Measurements from ENCODE around the gene CGB5. TPM values are rescaled to one million over a fixed set of nuclear protein-coding genes. Genes with fewer than 3 reads are reported as not detected.
"Not testable (repeated sequence)": the region's sequence is repeated elsewhere in the genome, so short reads cannot be mapped to it uniquely, and the experiment has no call there.

The CGB5 gene
- not detected for polyA plus RNA-seq
- long read RNA-seq, donor 1, result 0 reads
- long read RNA-seq, donor 2, result 0 reads
- long read RNA-seq, donor 3, result 0 reads
- long read RNA-seq, donor 4, result 0 reads
- long read RNA-seq, donor 5, partial matches to known transcripts, result 0 of 1 reads
- long read RNA-seq, donor 5, other reads (novel, unspliced or antisense), result 0 of 1 reads
- long read RNA-seq, donor 6, transcript CGB5-201 (3 exons, 841 nt), result major isoform, 6 of 32 reads
- long read RNA-seq, donor 6, partial matches to known transcripts, result 26 of 32 reads
- long read RNA-seq, donor 6, other reads (novel, unspliced or antisense), result 0 of 32 reads
- long read RNA-seq, donor 7, result 0 reads
- long read RNA-seq, donor 8, result 0 reads
- long read RNA-seq, donor 9, result 0 reads
- long read RNA-seq, donor 10, result 0 reads
- long read RNA-seq, donor 11, result 0 reads

GRCh38 chr19:49043548-49043947 lies at the start of gene CGB5:
Gene CGB5 (plus strand): TSS chr19:49043848. CDS start chr19:49044210, 362 bp downstream.
- no CpG with 5 or more reads among the region's 15 CpGs for WGBS (ENCODE audit: insufficient coverage, low lambda C conversion rate)
- not testable (repeated sequence) for H3K4me1 ChIP-seq (ENCODE audit: control insufficient read depth, insufficient read depth, low read length); H3K36me3 ChIP-seq (ENCODE audit: control insufficient read depth, insufficient read depth, low read length); DNase-seq; H3K9me3 ChIP-seq (ENCODE audit: control insufficient read depth, low read depth, low read length); H3K27ac ChIP-seq (ENCODE audit: low read length); H3K4me3 ChIP-seq (ENCODE audit: low read length); H3K27me3 ChIP-seq (ENCODE audit: control insufficient read depth, insufficient read depth, low read length)

DNA sequence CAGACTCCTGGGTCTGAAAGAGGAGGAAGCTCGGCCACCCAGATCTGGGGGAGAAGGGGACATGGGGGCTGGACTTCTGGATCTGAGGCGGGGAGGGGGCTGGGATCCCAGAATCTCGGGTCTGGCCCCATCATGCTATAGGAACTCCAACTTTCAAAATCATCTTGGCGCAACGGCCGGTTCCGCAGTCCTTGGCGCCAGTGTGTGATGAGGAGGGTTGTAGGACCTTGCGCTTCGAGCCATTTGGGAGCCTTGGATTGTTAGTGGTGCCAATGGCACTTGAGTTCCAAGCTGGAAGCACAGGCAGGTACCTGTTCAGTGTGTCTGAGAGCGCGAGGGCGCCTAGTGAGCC lies 49.6 kb upstream of the CGB5 start:
- Histone ChIP-seq H3K9me3 (ENCODE audit: control insufficient read depth, low read depth, low read length) (no peaks in the 10 kb centered on the region), H3K4me1 (ENCODE audit: control insufficient read depth, insufficient read depth, low read length) (peaks cover 24% of the 10 kb centered on the region), H3K27me3 (ENCODE audit: control insufficient read depth, insufficient read depth, low read length) (no peaks in the 10 kb centered on the region), H3K4me3 (ENCODE audit: low read length) (peak overlapping the region; percentile 84), H3K27ac (ENCODE audit: low read length) (peak overlapping the region; percentile 96), H3K36me3 (ENCODE audit: control insufficient read depth, insufficient read depth, low read length) (peaks cover 15% of the 10 kb centered on the region)
- no peak for DNase-seq
- no CpG with 5 or more reads among the region's 13 CpGs for WGBS (ENCODE audit: insufficient coverage, low lambda C conversion rate)

DNA sequence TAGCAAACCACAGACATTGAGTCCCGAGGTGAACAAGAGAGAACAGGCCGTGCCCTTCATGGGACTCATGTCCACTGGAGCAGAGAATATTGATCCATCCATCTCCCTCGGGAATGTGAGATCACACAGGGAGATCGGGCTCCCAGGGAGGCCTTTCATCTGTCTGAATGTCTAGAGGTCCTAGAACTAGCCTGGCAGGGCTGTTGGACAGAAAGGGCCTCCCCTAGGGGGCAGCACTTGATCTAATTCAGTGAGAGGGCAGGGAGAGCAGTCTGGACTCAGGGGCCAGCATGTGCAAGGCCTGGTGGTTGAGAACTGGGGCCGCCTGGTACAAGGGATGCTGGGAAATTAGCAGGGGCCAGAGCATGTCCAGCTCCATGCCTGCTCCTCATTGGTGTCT lies 45.7 kb upstream of the CGB5 start:
- DNase-seq, result no peak
- Histone ChIP-seq H3K4me3 (ENCODE audit: low read length) (no peak overlapping the region), H3K27me3 (ENCODE audit: control insufficient read depth, insufficient read depth, low read length) (no peaks in the 10 kb centered on the region), H3K27ac (ENCODE audit: low read length) (no peak overlapping the region), H3K36me3 (ENCODE audit: control insufficient read depth, insufficient read depth, low read length) (peaks cover 13% of the 10 kb centered on the region), H3K9me3 (ENCODE audit: control insufficient read depth, low read depth, low read length) (no peaks in the 10 kb centered on the region), H3K4me1 (ENCODE audit: control insufficient read depth, insufficient read depth, low read length) (peaks cover 10% of the 10 kb centered on the region)
- WGBS (ENCODE audit: insufficient coverage, low lambda C conversion rate), result no CpG with 5 or more reads among the region's 5 CpGs

DNA sequence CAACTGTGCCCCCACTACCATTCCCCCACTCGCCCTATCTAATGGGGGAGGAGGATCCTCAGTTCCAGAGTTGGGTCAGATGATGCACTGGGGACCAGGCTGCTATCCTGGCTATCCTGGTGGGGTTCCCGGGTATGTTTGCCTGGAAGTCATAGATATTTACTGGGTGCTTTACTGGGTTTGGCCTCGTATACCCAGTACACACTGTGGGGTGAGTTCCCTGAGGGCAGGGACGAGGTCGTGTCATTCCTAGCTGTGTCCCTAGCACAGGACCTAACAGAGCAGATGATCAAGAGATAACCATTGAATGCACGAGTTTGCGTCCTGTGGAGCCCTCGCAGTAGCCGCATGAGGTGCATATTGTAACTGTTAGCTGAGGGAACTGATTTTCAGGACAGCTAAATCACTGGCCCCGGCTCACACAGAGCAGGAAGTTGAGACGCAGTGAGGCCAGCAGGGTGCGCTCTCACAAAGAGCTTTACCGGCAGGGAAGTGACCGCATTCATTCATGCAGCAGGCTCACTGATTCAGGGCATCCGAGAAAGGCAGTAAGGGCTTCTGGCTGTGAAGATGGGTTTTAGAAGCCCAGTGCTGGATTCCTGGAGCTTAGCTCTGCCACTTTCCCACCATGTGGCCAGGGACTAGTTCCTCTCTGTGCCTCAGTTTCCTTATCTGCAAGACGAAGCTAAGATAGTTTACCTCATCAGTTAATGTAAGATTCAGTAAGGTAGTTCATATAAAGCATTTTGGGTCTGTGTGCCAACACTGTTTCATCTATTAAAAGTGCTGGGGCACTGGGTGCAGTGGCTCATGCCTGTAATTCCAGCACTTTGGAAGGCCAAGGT lies 43.9 kb upstream of the CGB5 start:
- Histone ChIP-seq H3K27ac (ENCODE audit: low read length) (no peak overlapping the region), H3K4me3 (ENCODE audit: low read length) (no peak overlapping the region), H3K9me3 (ENCODE audit: control insufficient read depth, low read depth, low read length) (no peaks in the 10 kb centered on the region), H3K4me1 (ENCODE audit: control insufficient read depth, insufficient read depth, low read length) (peaks cover 3% of the 10 kb centered on the region), H3K27me3 (ENCODE audit: control insufficient read depth, insufficient read depth, low read length) (no peaks in the 10 kb centered on the region), H3K36me3 (ENCODE audit: control insufficient read depth, insufficient read depth, low read length) (peaks cover 28% of the 10 kb centered on the region)
- WGBS (ENCODE audit: insufficient coverage, low lambda C conversion rate), result no CpG with 5 or more reads among the region's 16 CpGs
- no peak for DNase-seq

DNA sequence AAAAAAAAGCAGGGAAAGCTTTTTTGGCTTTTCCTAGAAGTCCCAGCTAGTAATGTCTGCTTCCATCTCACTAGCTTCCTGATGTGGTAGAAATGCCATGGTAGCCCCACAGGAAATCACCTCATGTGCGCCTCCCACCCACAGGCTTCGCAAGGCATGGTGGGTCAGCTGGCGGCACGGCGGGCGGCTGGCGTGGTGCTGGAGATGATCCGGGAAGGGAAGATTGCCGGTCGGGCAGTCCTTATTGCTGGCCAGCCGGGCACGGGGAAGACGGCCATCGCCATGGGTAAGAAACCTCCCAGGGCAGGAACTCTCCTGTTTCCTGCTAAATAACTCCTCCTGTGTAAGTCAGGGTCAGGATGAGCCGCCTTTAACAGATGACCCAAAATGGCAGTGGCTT lies 39.5 kb upstream of the CGB5 start:
- Histone ChIP-seq H3K27ac (ENCODE audit: low read length) (no peak overlapping the region), H3K27me3 (ENCODE audit: control insufficient read depth, insufficient read depth, low read length) (no peaks in the 10 kb centered on the region), H3K36me3 (ENCODE audit: control insufficient read depth, insufficient read depth, low read length) (peaks cover 49% of the 10 kb centered on the region), H3K9me3 (ENCODE audit: control insufficient read depth, low read depth, low read length) (no peaks in the 10 kb centered on the region), H3K4me3 (ENCODE audit: low read length) (no peak overlapping the region), H3K4me1 (ENCODE audit: control insufficient read depth, insufficient read depth, low read length) (no peaks in the 10 kb centered on the region)
- DNase-seq, result no peak
- no CpG with 5 or more reads among the region's 15 CpGs for WGBS (ENCODE audit: insufficient coverage, low lambda C conversion rate)

- H3K27ac ChIP-seq (ENCODE audit: low read length), result no peak overlapping the region
- no peaks in the 10 kb centered on the region for H3K9me3 ChIP-seq (ENCODE audit: control insufficient read depth, low read depth, low read length)
- H3K27me3 ChIP-seq (ENCODE audit: control insufficient read depth, insufficient read depth, low read length), result no peaks in the 10 kb centered on the region
- peaks cover 53% of the 10 kb centered on the region for H3K36me3 ChIP-seq (ENCODE audit: control insufficient read depth, insufficient read depth, low read length)
- no peak overlapping the region for H3K4me3 ChIP-seq (ENCODE audit: low read length)
- WGBS (ENCODE audit: insufficient coverage, low lambda C conversion rate), result no CpG with 5 or more reads among the region's 7 CpGs
- no peak for DNase-seq
- no peaks in the 10 kb centered on the region for H3K4me1 ChIP-seq (ENCODE audit: control insufficient read depth, insufficient read depth, low read length)
Measured at GRCh38 chr19:49004964-49005614, 38.6 kb upstream of the CGB5 start.

DNA sequence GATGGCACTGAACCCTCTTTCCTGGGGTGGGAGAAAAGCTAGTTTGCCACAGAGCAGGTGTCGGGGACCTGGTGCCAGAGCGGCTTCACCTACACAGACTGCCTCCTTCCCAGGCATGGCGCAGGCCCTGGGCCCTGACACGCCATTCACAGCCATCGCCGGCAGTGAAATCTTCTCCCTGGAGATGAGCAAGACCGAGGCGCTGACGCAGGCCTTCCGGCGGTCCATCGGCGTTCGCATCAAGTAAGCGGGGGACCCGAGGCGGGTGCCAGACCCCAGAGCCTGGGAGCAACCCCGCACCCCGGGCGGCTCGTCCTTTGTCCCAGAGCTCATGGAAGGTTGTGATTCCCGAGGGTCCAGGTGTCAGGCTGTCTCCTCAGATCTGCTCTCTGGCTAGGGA lies 36.7 kb upstream of the CGB5 start:
- no peaks in the 10 kb centered on the region for H3K4me1 ChIP-seq (ENCODE audit: control insufficient read depth, insufficient read depth, low read length)
- no CpG with 5 or more reads among the region's 22 CpGs for WGBS (ENCODE audit: insufficient coverage, low lambda C conversion rate)
- H3K36me3 ChIP-seq (ENCODE audit: control insufficient read depth, insufficient read depth, low read length), result peaks cover 70% of the 10 kb centered on the region

DNA sequence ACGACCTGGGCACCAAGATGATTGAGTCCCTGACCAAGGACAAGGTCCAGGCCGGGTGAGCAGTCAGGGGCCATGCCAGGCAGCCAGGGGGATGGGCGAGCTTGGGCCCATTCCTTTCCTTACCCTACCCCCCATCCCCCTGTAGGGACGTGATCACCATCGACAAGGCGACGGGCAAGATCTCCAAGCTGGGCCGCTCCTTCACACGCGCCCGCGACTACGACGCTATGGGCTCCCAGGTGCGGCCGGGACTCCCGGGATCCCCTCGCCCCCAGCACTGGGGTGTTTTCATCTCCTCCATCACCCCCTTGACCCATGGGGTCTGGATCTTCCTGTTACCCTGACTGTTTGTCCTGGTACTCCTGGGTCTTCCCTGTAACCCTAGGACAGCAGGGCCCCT lies 33.8 kb upstream of the CGB5 start:
- H3K4me3 ChIP-seq (ENCODE audit: low read length), result no peak overlapping the region
- H3K27me3 ChIP-seq (ENCODE audit: control insufficient read depth, insufficient read depth, low read length), result no peaks in the 10 kb centered on the region
- H3K9me3 ChIP-seq (ENCODE audit: control insufficient read depth, low read depth, low read length), result no peaks in the 10 kb centered on the region
- WGBS (ENCODE audit: insufficient coverage, low lambda C conversion rate), result no CpG with 5 or more reads among the region's 18 CpGs
- no peaks in the 10 kb centered on the region for H3K4me1 ChIP-seq (ENCODE audit: control insufficient read depth, insufficient read depth, low read length)
- no peak overlapping the region for H3K27ac ChIP-seq (ENCODE audit: low read length)
- no peak for DNase-seq
- peaks cover 67% of the 10 kb centered on the region for H3K36me3 ChIP-seq (ENCODE audit: control insufficient read depth, insufficient read depth, low read length)

More for the DNA sequence above, 36.7 kb upstream of the CGB5 start:
- Histone ChIP-seq H3K4me3 (ENCODE audit: low read length) (no peak overlapping the region), H3K9me3 (ENCODE audit: control insufficient read depth, low read depth, low read length) (no peaks in the 10 kb centered on the region), H3K27ac (ENCODE audit: low read length) (no peak overlapping the region), H3K27me3 (ENCODE audit: control insufficient read depth, insufficient read depth, low read length) (no peaks in the 10 kb centered on the region)
- no peak for DNase-seq

GRCh38 chr19:49010453-49010852 lies 33.2 kb upstream of the CGB5 start:
- H3K9me3 ChIP-seq (ENCODE audit: control insufficient read depth, low read depth, low read length), result no peaks in the 10 kb centered on the region
- 74% methylated on average over 4 of the region's 18 CpGs for WGBS (ENCODE audit: insufficient coverage, low lambda C conversion rate)
- DNase-seq, result no peak
- peaks cover 68% of the 10 kb centered on the region for H3K36me3 ChIP-seq (ENCODE audit: control insufficient read depth, insufficient read depth, low read length)
- no peaks in the 10 kb centered on the region for H3K4me1 ChIP-seq (ENCODE audit: control insufficient read depth, insufficient read depth, low read length)
- no peak overlapping the region for H3K4me3 ChIP-seq (ENCODE audit: low read length)
- H3K27ac ChIP-seq (ENCODE audit: low read length), result no peak overlapping the region
- no peaks in the 10 kb centered on the region for H3K27me3 ChIP-seq (ENCODE audit: control insufficient read depth, insufficient read depth, low read length)

- Histone ChIP-seq H3K4me1 (ENCODE audit: control insufficient read depth, insufficient read depth, low read length) (no peaks in the 10 kb centered on the region), H3K27ac (ENCODE audit: low read length) (no peak overlapping the region), H3K36me3 (ENCODE audit: control insufficient read depth, insufficient read depth, low read length) (peaks cover 70% of the 10 kb centered on the region), H3K27me3 (ENCODE audit: control insufficient read depth, insufficient read depth, low read length) (no peaks in the 10 kb centered on the region), H3K4me3 (ENCODE audit: low read length) (no peak overlapping the region), H3K9me3 (ENCODE audit: control insufficient read depth, low read depth, low read length) (no peaks in the 10 kb centered on the region)
- no CpG with 5 or more reads among the region's 17 CpGs for WGBS (ENCODE audit: insufficient coverage, low lambda C conversion rate)
- DNase-seq, result no peak
Measured at GRCh38 chr19:49011194-49011593, 32.5 kb upstream of the CGB5 start.
